Keratinocyte (primary cell): ENCODE results near the gene ZNF345. TPM values are rescaled to one million over a fixed set of nuclear protein-coding genes. Genes with fewer than 3 reads are reported as not detected.

Source experiments
- DNase-seq: peaks from one replicate; pipeline ENCODE4 v3.0.0-alpha.2; 2011; ENCODE audit warnings: low read depth, missing footprints, low spot score
- FAIRE-seq: peaks from 2 replicates; lab custom pipeline; 2011; peaks lifted over from hg19 to GRCh38; lab: Jason Lieb, UNC
- H2AFZ ChIP-seq: 2 replicates; pipeline ENCODE4 v1.6.0; 2012; ENCODE audit warnings: low read length, control low read depth, inconsistent platforms; ENCODE audit not compliant: control insufficient read depth
- H3K27ac ChIP-seq: 2 replicates; pipeline ENCODE4 v1.5.1; 2011; ENCODE audit warnings: low read length; ENCODE audit not compliant: control insufficient read depth, insufficient read depth
- H3K27me3 ChIP-seq: 3 replicates; pipeline ENCODE4 v1.6.0; 2011; ENCODE audit warnings: low read length; ENCODE audit not compliant: control insufficient read depth, insufficient read depth; ENCODE audit errors: extremely low read depth
- H3K36me3 ChIP-seq, 2 experiments: 2 replicates in 1 of 2; 3 replicates in 1 of 2; pipeline ENCODE4 v1.5.1; 2011; ENCODE audit warnings: low read length in 2 of 2, mild to moderate bottlenecking in 1 of 2; ENCODE audit not compliant: control insufficient read depth in 2 of 2, insufficient read depth in 2 of 2; ENCODE audit errors: extremely low read depth in 1 of 2
- H3K4me1 ChIP-seq: 3 replicates; pipeline ENCODE4 v1.5.1; 2011; ENCODE audit warnings: low read length; ENCODE audit not compliant: control insufficient read depth, insufficient read depth; ENCODE audit errors: extremely low read depth
- H3K4me2 ChIP-seq: 3 replicates; pipeline ENCODE4 v1.6.0; 2011; ENCODE audit warnings: low read depth, low read length; ENCODE audit not compliant: control insufficient read depth, insufficient read depth; ENCODE audit errors: extremely low read depth
- H3K4me3 ChIP-seq, 3 experiments: fragments of 200-600 bp in 1 of 3; sonication (generic) in 1 of 3; 2 replicates in 2 of 3; 3 replicates in 1 of 3; pipeline ENCODE4 v1.5.1; 2011 to 2016; ENCODE audit warnings: low read length in 3 of 3, mild to moderate bottlenecking in 3 of 3, control low read depth in 2 of 3, inconsistent platforms in 1 of 3, low read depth in 1 of 3, mixed read lengths in 1 of 3, mixed run types in 1 of 3, moderate library complexity in 1 of 3; ENCODE audit not compliant: control insufficient read depth in 2 of 3, insufficient read depth in 2 of 3; ENCODE audit errors: extremely low read depth in 1 of 3
- H3K79me2 ChIP-seq: 2 replicates; pipeline ENCODE4 v1.6.0; 2012; ENCODE audit warnings: low read length; ENCODE audit not compliant: control insufficient read depth, insufficient read depth
- H3K9ac ChIP-seq: 3 replicates; pipeline ENCODE4 v1.6.0; 2011; ENCODE audit warnings: low read length; ENCODE audit not compliant: control insufficient read depth, insufficient read depth; ENCODE audit errors: extremely low read depth
- H3K9me1 ChIP-seq: 3 replicates; pipeline ENCODE4 v1.6.0; 2011; ENCODE audit warnings: low read length; ENCODE audit not compliant: control insufficient read depth, insufficient read depth; ENCODE audit errors: extremely low read depth
- H3K9me3 ChIP-seq: 2 replicates; pipeline ENCODE4 v1.5.1; 2012; ENCODE audit warnings: low read depth, low read length; ENCODE audit not compliant: control insufficient read depth
- H4K20me1 ChIP-seq: 3 replicates; pipeline ENCODE4 v1.6.0; 2011; ENCODE audit warnings: low read length; ENCODE audit not compliant: control insufficient read depth, insufficient read depth; ENCODE audit errors: extremely low read depth
- EZH2 ChIP-seq: IDR thresholded peaks from one replicate; pipeline ENCODE4 v1.6.1; 2012; ENCODE audit warnings: inconsistent platforms, mild to moderate bottlenecking, low read length, moderate library complexity
- dilution Hi-C: fragments of 300-500 bp; cut with MboI; formaldehyde crosslinking; loops from one replicate; pipeline ENCODE4 v1.7.0; 2020; ENCODE audit warnings: low sequenced_read_pairs; ENCODE audit not compliant: extremely low pct_ligation_motif_present
- polyA plus RNA-seq, 5 experiments: library from polyadenylated mRNA; depleted of rRNA in 3 of 5; stranded (reverse) in 3 of 5; stranded (forward) in 1 of 5; unstranded in 1 of 5; fragments of >200 nt; gene quantifications; 1 replicate in 1 of 5; 2 replicates in 3 of 5; 3 replicates in 1 of 5; pipeline versions ENCODE4 v1.2.1 to v1.2.3, GENCODE V29; 2011 to 2012; ENCODE audit warnings: missing spikeins in 2 of 5, low read depth in 1 of 5, low replicate concordance in 1 of 5
- small RNA-seq, 3 experiments: library from RNA; depleted of rRNA; stranded (forward); fragments of <200 nt; gene quantifications; one replicate each; pipeline ENCODE3, GENCODE V24; 2012; ENCODE audit warnings: low read depth in 3 of 3, low replicate concordance in 1 of 3; ENCODE audit not compliant: insufficient read length in 3 of 3
- TF ChIP-seq, protein P1 (sequence below), 3 experiments: IDR thresholded peaks in 1 of 3; conservative IDR thresholded peaks in 1 of 3; optimal IDR thresholded peaks in 1 of 3; 2 replicates in 2 of 3; 3 replicates in 1 of 3; pipeline versions ENCODE3 to v1.5.1; 2011; ENCODE audit warnings: low read length in 3 of 3, mild to moderate bottlenecking in 3 of 3, moderate library complexity in 2 of 3, control low read depth in 1 of 3, inconsistent platforms in 1 of 3; ENCODE audit not compliant: insufficient read depth in 2 of 3; ENCODE audit errors: extremely low read depth in 1 of 3

The ZNF345 gene
- polyA plus RNA-seq, 1 donor (not counting 4 experiments of a cell fraction or from before 2014, with no cell fraction given), result 1.9 TPM

DNA sequence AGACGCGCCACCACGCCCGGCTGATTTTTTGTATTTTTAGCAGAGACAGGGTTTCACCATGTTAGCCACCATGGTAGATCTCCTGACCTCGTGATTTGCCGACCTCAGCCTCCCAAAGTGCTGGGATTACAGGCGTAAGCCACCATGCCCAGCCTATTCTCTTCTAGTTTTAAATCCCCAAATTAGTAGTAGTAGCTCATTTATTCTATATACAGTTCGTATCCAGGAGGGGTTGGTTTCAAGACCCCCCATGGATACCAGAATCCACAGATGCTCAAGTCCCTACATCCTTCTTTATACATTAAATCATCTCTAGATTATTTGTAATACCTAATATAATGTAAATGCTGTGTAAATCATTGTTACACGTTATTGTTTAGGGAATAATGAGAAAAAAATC lies 67.4 kb downstream of the ZNF345 start:
- dilution Hi-C loops, result no loop called here

More for the DNA sequence above, 67.4 kb downstream of the ZNF345 start:
- Histone ChIP-seq H4K20me1 (no peaks in the 10 kb centered on the region), H2AFZ (no peak overlapping the region), H3K9me1 (no peaks in the 10 kb centered on the region), H3K36me3 (peaks cover 1 to 5% of the 10 kb centered on the region in 2 experiments), H3K9me3 (no peaks in the 10 kb centered on the region), H3K4me1 (peaks cover 11% of the 10 kb centered on the region), H3K79me2 (peaks cover 9% of the 10 kb centered on the region), H3K27me3 (no peaks in the 10 kb centered on the region), H3K9ac (no peak overlapping the region), H3K4me3 (no peak overlapping the region), H3K4me2 (no peak overlapping the region), H3K27ac (no peak overlapping the region)
- no peak for FAIRE-seq
- no peak for TF ChIP-seq EZH2
- TF ChIP-seq, protein P1, sequence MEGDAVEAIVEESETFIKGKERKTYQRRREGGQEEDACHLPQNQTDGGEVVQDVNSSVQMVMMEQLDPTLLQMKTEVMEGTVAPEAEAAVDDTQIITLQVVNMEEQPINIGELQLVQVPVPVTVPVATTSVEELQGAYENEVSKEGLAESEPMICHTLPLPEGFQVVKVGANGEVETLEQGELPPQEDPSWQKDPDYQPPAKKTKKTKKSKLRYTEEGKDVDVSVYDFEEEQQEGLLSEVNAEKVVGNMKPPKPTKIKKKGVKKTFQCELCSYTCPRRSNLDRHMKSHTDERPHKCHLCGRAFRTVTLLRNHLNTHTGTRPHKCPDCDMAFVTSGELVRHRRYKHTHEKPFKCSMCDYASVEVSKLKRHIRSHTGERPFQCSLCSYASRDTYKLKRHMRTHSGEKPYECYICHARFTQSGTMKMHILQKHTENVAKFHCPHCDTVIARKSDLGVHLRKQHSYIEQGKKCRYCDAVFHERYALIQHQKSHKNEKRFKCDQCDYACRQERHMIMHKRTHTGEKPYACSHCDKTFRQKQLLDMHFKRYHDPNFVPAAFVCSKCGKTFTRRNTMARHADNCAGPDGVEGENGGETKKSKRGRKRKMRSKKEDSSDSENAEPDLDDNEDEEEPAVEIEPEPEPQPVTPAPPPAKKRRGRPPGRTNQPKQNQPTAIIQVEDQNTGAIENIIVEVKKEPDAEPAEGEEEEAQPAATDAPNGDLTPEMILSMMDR (optimal IDR thresholded peaks at IDR 0.05 in 1 of 3, IDR thresholded peaks at IDR 0.05 in 1 of 3, conservative IDR thresholded peaks at IDR 0.05 in 1 of 3; ENCODE audit: extremely low read depth in 1 of 3, insufficient read depth in 2 of 3, low read length in 3 of 3), result no peak
- no peak for DNase-seq

Small RNA genes within 50 kb of the gene (small RNA-seq; reads per million reads assigned to genes)
- gene RF00019, result 0 reads per million in 3 experiments

Other genes starting within 250 kb of the ZNF345 start
- 0.28 to 0.64 TPM (median 0.57 TPM) in 3 replicates for gene ZNF382, start 245.6 kb upstream of the ZNF345 start, polyA plus RNA-seq
- 3.0 to 5.3 TPM (median 4.4 TPM) in 3 replicates for gene ZNF461, start 184.0 kb upstream of the ZNF345 start, polyA plus RNA-seq
- 4.0 to 7.5 TPM (median 7.2 TPM) in 3 replicates for gene ZNF567, start 163.3 kb upstream of the ZNF345 start, polyA plus RNA-seq
- gene ZNF850, start 78.1 kb upstream of the ZNF345 start, polyA plus RNA-seq, result 1.4 to 1.9 TPM (median 1.4 TPM) in 3 replicates
- gene ZNF790, start 12.5 kb upstream of the ZNF345 start, polyA plus RNA-seq, result 3.9 to 4.8 TPM (median 4.3 TPM) in 3 replicates
- 1.2 to 2.3 TPM (median 1.7 TPM) in 3 replicates for gene ZNF829, start 65.4 kb downstream of the ZNF345 start, polyA plus RNA-seq
- 4.0 to 4.1 TPM (median 4.1 TPM) in 3 replicates for gene ZNF568, start 65.5 kb downstream of the ZNF345 start, polyA plus RNA-seq
- 2.6 to 5.0 TPM (median 3.3 TPM) in 3 replicates for gene ZNF420, start 227.6 kb downstream of the ZNF345 start, polyA plus RNA-seq